ENCODE data around the gene COX17. TPM values are rescaled to one million over a fixed set of nuclear protein-coding genes. Genes with fewer than 3 reads are reported as not detected.

The COX17 gene
- total and polyA plus RNA-seq, 9 of the 15 experiments (the other 6 are each of a cell fraction or from before 2014, with no cell fraction given): 29.1 to 167 (median 60.6) TPM

GRCh38 chr3:119675188-119675874 is 1.9 kb downstream of the COX17 start (continued):
- no peak for TF ChIP-seq TEAD2 (tag; IDR thresholded peaks at IDR 0.05)
- no peak for TF ChIP-seq IRF2 (CRISPR knock-in tag; IDR thresholded peaks at IDR 0.05)

GRCh38 chr3:119673875-119674274 is 3.3 kb downstream of the COX17 start:
- no peaks in the 10 kb centered on the region for H3K9me1 ChIP-seq (ENCODE audit: control insufficient read depth, insufficient read depth, low read length)
- POLR2A ChIA-PET: no interaction called here
- H3K27me3 ChIP-seq (ENCODE audit: control insufficient read depth in 2 of 2, insufficient read depth in 2 of 2, low read length in 2 of 2): no peaks in the 10 kb centered on the region
- in situ Hi-C loops (cut with MboI) (no loop called here), intact Hi-C loops (cut with micrococcal nuclease) (no loop called here)
- WGBS (ENCODE audit: insufficient coverage, low coverage, missing lambda C conversion rate): 97% methylated on average over 5 of the region's 18 CpGs
- no peak overlapping the region for H3K4me3 ChIP-seq
- FAIRE-seq: no peak
- no peaks in the 10 kb centered on the region for H3K9me3 ChIP-seq (replicated peaks; ENCODE audit: control insufficient read depth, insufficient read depth, low read depth, low read length)
- H3K4me1 ChIP-seq (replicated peaks in 1 of 2; ENCODE audit: control insufficient read depth in 2 of 2, insufficient read depth in 2 of 2, low read length in 2 of 2): peaks cover 0 to 7% of the 10 kb centered on the region in 2 experiments; a peak in 3 of 5 replicates
- no peak overlapping the region for H2AFZ ChIP-seq (ENCODE audit: low read depth, low read length)
- peaks cover 17% of the 10 kb centered on the region for H3K79me2 ChIP-seq (ENCODE audit: control insufficient read depth, insufficient read depth, low read length)
- no peak for DNase-seq (ENCODE audit: extremely low read depth in 1 of 4, low spot score in 3 of 4)
- CTCF ChIA-PET (ENCODE audit: low intra/inter-chr PET ratio): no interaction called here
- no peak overlapping the region for H3K9ac ChIP-seq (ENCODE audit: insufficient read depth in 1 of 2, low read depth in 2 of 2, low read length in 2 of 2)
- H4K20me1 ChIP-seq (replicated peaks; ENCODE audit: control insufficient read depth, insufficient read depth, low read length): no peaks in the 10 kb centered on the region
- peaks cover 46% of the 10 kb centered on the region for H3K36me3 ChIP-seq (ENCODE audit: control insufficient read depth, insufficient read depth, low read length)
- no peak overlapping the region for H3K27ac ChIP-seq (ENCODE audit: extremely low read depth, low read depth, low read length)
- no peak overlapping the region for H3K4me2 ChIP-seq (ENCODE audit: insufficient read depth, low read length)
- no peak for ATAC-seq
- BruUV-seq (replicated peaks): no TSS peak
- TF ChIP-seq EHMT2 (IDR thresholded peaks at IDR 0.05): no peak
- TF ChIP-seq GABPB1 (CRISPR knock-in tag; IDR thresholded peaks at IDR 0.05): no peak
- TF ChIP-seq ZNF431 (CRISPR knock-in tag; IDR thresholded peaks at IDR 0.05): no peak
- no peak for TF ChIP-seq ZBTB7A (IDR thresholded peaks at IDR 0.05; ENCODE audit: borderline replicate concordance, control insufficient read depth, low read depth, low read length)
- no peak for TF ChIP-seq FIP1L1 (IDR thresholded peaks at IDR 0.05; ENCODE audit: low read depth, low read length, poor library complexity, severe bottlenecking)
- no peak for TF ChIP-seq KLF1 (tag; IDR thresholded peaks at IDR 0.05)
- TF ChIP-seq HBP1 (CRISPR knock-in tag; IDR thresholded peaks at IDR 0.05): no peak
- TF ChIP-seq, protein P1, sequence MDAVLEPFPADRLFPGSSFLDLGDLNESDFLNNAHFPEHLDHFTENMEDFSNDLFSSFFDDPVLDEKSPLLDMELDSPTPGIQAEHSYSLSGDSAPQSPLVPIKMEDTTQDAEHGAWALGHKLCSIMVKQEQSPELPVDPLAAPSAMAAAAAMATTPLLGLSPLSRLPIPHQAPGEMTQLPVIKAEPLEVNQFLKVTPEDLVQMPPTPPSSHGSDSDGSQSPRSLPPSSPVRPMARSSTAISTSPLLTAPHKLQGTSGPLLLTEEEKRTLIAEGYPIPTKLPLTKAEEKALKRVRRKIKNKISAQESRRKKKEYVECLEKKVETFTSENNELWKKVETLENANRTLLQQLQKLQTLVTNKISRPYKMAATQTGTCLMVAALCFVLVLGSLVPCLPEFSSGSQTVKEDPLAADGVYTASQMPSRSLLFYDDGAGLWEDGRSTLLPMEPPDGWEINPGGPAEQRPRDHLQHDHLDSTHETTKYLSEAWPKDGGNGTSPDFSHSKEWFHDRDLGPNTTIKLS (IDR thresholded peaks at IDR 0.05; ENCODE audit: borderline replicate concordance, low read depth): no peak
- no peak for TF ChIP-seq ZNF24 (IDR thresholded peaks at IDR 0.05)
- no peak for TF ChIP-seq PHF8 (IDR thresholded peaks at IDR 0.05; ENCODE audit: borderline replicate concordance, low read length)
- no peak for TF ChIP-seq ZNF354B (CRISPR knock-in tag; IDR thresholded peaks at IDR 0.05)
- TF ChIP-seq ZNF134 (CRISPR knock-in tag; conservative IDR thresholded peaks at IDR 0.05): no peak
- no peak for TF ChIP-seq CBFB (CRISPR knock-in tag; IDR thresholded peaks at IDR 0.05)
- TF ChIP-seq, protein P2, sequence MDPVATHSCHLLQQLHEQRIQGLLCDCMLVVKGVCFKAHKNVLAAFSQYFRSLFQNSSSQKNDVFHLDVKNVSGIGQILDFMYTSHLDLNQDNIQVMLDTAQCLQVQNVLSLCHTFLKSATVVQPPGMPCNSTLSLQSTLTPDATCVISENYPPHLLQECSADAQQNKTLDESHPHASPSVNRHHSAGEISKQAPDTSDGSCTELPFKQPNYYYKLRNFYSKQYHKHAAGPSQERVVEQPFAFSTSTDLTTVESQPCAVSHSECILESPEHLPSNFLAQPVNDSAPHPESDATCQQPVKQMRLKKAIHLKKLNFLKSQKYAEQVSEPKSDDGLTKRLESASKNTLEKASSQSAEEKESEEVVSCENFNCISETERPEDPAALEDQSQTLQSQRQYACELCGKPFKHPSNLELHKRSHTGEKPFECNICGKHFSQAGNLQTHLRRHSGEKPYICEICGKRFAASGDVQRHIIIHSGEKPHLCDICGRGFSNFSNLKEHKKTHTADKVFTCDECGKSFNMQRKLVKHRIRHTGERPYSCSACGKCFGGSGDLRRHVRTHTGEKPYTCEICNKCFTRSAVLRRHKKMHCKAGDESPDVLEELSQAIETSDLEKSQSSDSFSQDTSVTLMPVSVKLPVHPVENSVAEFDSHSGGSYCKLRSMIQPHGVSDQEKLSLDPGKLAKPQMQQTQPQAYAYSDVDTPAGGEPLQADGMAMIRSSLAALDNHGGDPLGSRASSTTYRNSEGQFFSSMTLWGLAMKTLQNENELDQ (CRISPR knock-in tag; IDR thresholded peaks at IDR 0.05; ENCODE audit: borderline replicate concordance): no peak
- TF ChIP-seq ZC3H4 (CRISPR knock-in tag; IDR thresholded peaks at IDR 0.05; ENCODE audit: borderline replicate concordance): no peak
- no peak for TF ChIP-seq GATAD2A (IDR thresholded peaks at IDR 0.05)
